MCF 10A (cell line): ENCODE measurements around the gene GRIN2C. TPM values are rescaled to one million over a fixed set of nuclear protein-coding genes. Genes with fewer than 3 reads are reported as not detected.

ENCODE experiments used
- BruUV-seq: library from RNA; stranded (reverse); fragments of 400-500 nt; replicated peaks from 2 replicates; lab custom pipeline; 2021; lab: Mats Ljungman, UMichigan
- CTCF ChIA-PET: fragments of 300-600 bp; sonication (Branson Sonifier 250); formaldehyde crosslinking; extraction: SDS; loops from one replicate; lab custom pipeline; 2021; ENCODE audit warnings: antibody characterized with exemption, inconsistent platforms; lab: Yijun Ruan, JAX
- POLR2A ChIA-PET: fragments of 300-600, 350-650 bp; sonication (Branson Sonifier 250); formaldehyde crosslinking; extraction: SDS; loops from one replicate; lab custom pipeline; 2020; ENCODE audit warnings: antibody characterized with exemption, inconsistent platforms; lab: Yijun Ruan, JAX
- DNase-seq: peaks from one replicate; pipeline ENCODE4 v3.0.0-alpha.2; 2018; ENCODE audit not compliant: unreplicated experiment
- H3K27ac Mint-ChIP-seq: one replicate; pipeline ENCODE4 v1.8.0; 2022; ENCODE audit warnings: mild to moderate bottlenecking, low read depth, mixed read lengths; ENCODE audit not compliant: unreplicated experiment
- H3K27me3 Mint-ChIP-seq: one replicate; pipeline ENCODE4 v1.8.0; 2022; ENCODE audit warnings: mixed read lengths; ENCODE audit not compliant: insufficient read depth, unreplicated experiment
- H3K36me3 Mint-ChIP-seq: one replicate; pipeline ENCODE4 v1.8.0; 2022; ENCODE audit warnings: mild to moderate bottlenecking, moderate library complexity, mixed read lengths; ENCODE audit not compliant: insufficient read depth, unreplicated experiment
- H3K4me1 Mint-ChIP-seq: one replicate; pipeline ENCODE4 v1.8.0; 2022; ENCODE audit warnings: mixed read lengths; ENCODE audit not compliant: insufficient read depth, unreplicated experiment
- H3K4me3 Mint-ChIP-seq: one replicate; pipeline ENCODE4 v1.8.0; 2022; ENCODE audit warnings: mild to moderate bottlenecking, moderate library complexity, mixed read lengths; ENCODE audit not compliant: unreplicated experiment
- H3K9me3 Mint-ChIP-seq: one replicate; pipeline ENCODE4 v1.8.0; 2022; ENCODE audit warnings: mixed read lengths; ENCODE audit not compliant: unreplicated experiment
- CTCF ChIP-seq: fragments of 200-600 bp; IDR thresholded peaks from one replicate; pipeline ENCODE4 v1.8.0; 2022; ENCODE audit warnings: antibody characterized with exemption, mild to moderate bottlenecking; ENCODE audit not compliant: unreplicated experiment
- intact Hi-C: fragments of 100-400 bp; cut with micrococcal nuclease; formaldehyde crosslinking; loops from 2 replicates; pipeline ENCODE4 v1.14.1; 2022
- total RNA-seq: library from RNA; stranded (reverse); gene quantifications from 2 replicates; pipeline ENCODE4 v1.2.3, GENCODE V29; 2022

GRIN2C gene
- total RNA-seq, 1 experiment from 2014 or later, result 0.28 TPM

DNA sequence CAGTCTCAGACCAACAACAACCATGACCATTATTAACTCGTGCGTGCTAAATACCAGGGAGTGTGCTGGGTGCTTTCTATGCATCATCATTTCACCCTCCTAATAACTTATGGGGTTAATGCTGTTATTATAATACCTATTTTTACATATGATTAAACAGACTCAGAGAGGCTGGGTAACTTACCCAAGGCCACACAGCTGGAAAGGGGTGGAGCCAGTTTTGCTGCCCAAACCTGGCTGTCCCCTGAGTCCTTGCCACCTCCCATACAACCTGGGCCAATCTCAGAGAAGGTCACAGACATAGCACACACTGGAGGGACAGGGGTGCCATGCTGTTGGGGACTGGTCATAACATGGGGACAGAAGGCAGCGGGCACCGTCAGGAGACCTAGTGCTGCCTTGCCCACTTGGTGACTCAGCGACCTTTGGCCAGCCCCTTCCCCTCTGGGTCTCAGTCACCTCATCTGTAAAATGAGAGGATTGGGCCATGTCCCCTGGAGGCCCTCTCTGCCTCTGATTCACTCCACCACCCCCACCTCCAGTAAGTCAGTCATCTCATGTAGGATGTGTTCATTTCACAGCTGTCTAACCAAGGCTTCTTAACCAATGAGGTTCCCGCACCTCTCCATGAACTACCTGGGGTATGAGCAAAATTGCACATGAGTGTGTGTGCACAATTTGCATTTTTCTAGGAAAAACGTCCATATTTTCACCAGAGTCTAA lies 45.2 kb upstream of the GRIN2C start:
- no peak for TF ChIP-seq CTCF
- no peak overlapping the region for H3K4me3 Mint-ChIP-seq
- BruUV-seq, result no TSS peak
- CTCF ChIA-PET, result interaction anchor here (1.1 kb wide), 1 partner anchor 39 kb away, joined by 3 read pairs; no protein-coding TSS in a partner anchor
- no peaks in the 10 kb centered on the region for H3K36me3 Mint-ChIP-seq
- no peak overlapping the region for H3K27ac Mint-ChIP-seq
- no peaks in the 10 kb centered on the region for H3K4me1 Mint-ChIP-seq
- intact Hi-C loops, result no loop called here
- POLR2A ChIA-PET, result no interaction called here
- no peak for DNase-seq
- H3K9me3 Mint-ChIP-seq, result no peaks in the 10 kb centered on the region
- H3K27me3 Mint-ChIP-seq, result no peaks in the 10 kb centered on the region

DNA sequence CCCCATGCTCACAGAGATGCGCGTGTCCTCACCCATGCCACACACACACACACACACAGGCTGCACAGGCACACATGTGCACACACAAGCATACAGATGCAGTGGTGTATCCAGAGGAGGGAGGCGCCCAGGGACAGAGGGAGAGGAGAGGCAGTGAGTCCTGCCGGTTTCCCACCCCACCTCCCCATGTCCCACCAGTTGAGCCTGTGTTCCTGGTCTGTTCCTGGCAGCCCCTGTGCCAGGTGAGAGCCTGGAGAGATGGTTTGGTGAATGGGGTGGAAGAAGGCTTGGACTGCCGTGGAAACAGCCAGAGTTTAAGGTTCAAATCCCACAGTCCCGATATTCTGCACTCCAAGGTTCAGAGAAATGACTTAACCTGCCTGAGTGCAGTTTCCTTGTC lies 44.0 kb upstream of the GRIN2C start:
- no peak for DNase-seq
- H3K4me3 Mint-ChIP-seq, result no peak overlapping the region
- no TSS peak for BruUV-seq
- TF ChIP-seq CTCF, result no peak
- H3K9me3 Mint-ChIP-seq, result no peaks in the 10 kb centered on the region
- no peaks in the 10 kb centered on the region for H3K36me3 Mint-ChIP-seq
- H3K27me3 Mint-ChIP-seq, result no peaks in the 10 kb centered on the region
- CTCF ChIA-PET, result no interaction called here
- H3K27ac Mint-ChIP-seq, result no peak overlapping the region
- intact Hi-C loops, result no loop called here
- no peaks in the 10 kb centered on the region for H3K4me1 Mint-ChIP-seq
- POLR2A ChIA-PET, result no interaction called here

DNA sequence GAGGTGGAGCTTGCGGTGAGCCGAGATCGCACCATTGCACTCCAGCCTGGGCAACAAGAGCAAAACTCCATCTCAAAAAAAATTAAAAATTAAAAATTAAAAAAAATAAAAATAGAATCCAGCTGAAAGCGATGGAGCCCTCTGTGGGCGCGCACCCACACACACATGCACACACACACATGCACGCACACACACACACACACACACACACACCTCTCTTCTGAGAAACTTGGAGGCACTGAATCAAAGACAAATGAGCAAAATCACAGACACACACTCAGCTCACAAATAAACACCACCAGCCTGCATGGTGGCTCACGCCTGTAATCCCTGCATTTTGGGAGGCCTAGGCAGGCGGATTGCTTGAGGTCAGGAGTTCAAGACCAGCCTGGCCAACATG lies 43.3 kb upstream of the GRIN2C start:
- DNase-seq, result no peak

More for the DNA sequence above, 43.3 kb upstream of the GRIN2C start:
- Mint-ChIP-seq H3K4me1 (no peaks in the 10 kb centered on the region), H3K27ac (no peak overlapping the region), H3K4me3 (no peak overlapping the region), H3K36me3 (no peaks in the 10 kb centered on the region), H3K9me3 (no peaks in the 10 kb centered on the region), H3K27me3 (no peaks in the 10 kb centered on the region)
- ChIA-PET CTCF (no interaction called here), POLR2A (no interaction called here)
- intact Hi-C loops, result no loop called here
- no TSS peak for BruUV-seq
- TF ChIP-seq CTCF, result no peak
